HL-60 (cell line): ENCODE measurements around the gene SCAANT1.

Experiments
- GABPA ChIP-seq: IDR thresholded peaks from 2 replicates; pipeline ENCODE4 v1.6.1; 2012; ENCODE audit warnings: low read depth
- SPI1 ChIP-seq: IDR thresholded peaks from 2 replicates; pipeline ENCODE4 v1.6.1; 2012; ENCODE audit warnings: low read depth, mild to moderate bottlenecking, borderline replicate concordance
- TF ChIP-seq, protein P1 (sequence below): IDR thresholded peaks from one replicate; pipeline ENCODE4 v1.5.1; 2011; ENCODE audit warnings: low read length, control low read depth, inconsistent platforms; ENCODE audit not compliant: insufficient read depth

DNA sequence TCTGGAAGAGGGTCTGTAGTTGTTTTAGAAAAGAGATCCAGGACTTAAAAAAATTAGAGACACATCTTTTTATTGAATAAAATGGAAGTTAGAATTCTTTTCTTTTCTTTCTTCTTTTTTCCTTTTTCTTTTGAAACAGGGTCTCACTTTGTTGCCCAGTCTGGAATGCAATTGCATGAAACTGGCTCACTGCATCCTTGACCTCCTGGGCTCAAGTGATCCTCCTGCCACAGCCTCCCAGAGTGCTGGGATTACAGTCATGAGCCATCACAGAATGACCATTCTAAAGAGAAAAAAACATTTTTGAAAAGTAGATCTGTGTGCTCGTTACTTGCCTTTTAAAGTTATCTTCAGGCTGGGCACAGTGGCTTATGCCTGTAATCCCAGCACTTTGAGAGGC is 45.0 kb downstream of the SCAANT1 start:
- no peak for TF ChIP-seq SPI1
- TF ChIP-seq, protein P1, sequence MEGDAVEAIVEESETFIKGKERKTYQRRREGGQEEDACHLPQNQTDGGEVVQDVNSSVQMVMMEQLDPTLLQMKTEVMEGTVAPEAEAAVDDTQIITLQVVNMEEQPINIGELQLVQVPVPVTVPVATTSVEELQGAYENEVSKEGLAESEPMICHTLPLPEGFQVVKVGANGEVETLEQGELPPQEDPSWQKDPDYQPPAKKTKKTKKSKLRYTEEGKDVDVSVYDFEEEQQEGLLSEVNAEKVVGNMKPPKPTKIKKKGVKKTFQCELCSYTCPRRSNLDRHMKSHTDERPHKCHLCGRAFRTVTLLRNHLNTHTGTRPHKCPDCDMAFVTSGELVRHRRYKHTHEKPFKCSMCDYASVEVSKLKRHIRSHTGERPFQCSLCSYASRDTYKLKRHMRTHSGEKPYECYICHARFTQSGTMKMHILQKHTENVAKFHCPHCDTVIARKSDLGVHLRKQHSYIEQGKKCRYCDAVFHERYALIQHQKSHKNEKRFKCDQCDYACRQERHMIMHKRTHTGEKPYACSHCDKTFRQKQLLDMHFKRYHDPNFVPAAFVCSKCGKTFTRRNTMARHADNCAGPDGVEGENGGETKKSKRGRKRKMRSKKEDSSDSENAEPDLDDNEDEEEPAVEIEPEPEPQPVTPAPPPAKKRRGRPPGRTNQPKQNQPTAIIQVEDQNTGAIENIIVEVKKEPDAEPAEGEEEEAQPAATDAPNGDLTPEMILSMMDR = no peak
- TF ChIP-seq GABPA = no peak
